Fibroblast of lung (primary cell): ENCODE results near the gene IFI16. TPM values are rescaled to one million over a fixed set of nuclear protein-coding genes. Genes with fewer than 3 reads are reported as not detected.
A peak's percentile ranks its signal among the peaks of the same experiment; 100 is the strongest.

Experiments
- DNase-seq, 2 donors: peaks; one replicate each; pipeline versions ENCODE4 v3.0.0 to v3.0.0-alpha.2; 2010; ENCODE audit warnings: low read depth in 2 of 2
- H2AFZ ChIP-seq: 2 replicates; pipeline ENCODE4 v1.5.1; 2012; ENCODE audit warnings: low read length, control low read depth, inconsistent platforms
- H3K27ac ChIP-seq: 2 replicates; pipeline ENCODE4 v1.5.1; 2011; ENCODE audit warnings: low read length, control low read depth; ENCODE audit not compliant: insufficient read depth
- H3K27me3 ChIP-seq: 2 replicates; pipeline ENCODE4 v1.5.1; 2011; ENCODE audit warnings: mild to moderate bottlenecking, low read length; ENCODE audit not compliant: control insufficient read depth, insufficient read depth
- H3K36me3 ChIP-seq: 2 replicates; pipeline ENCODE4 v1.5.1; 2011; ENCODE audit warnings: low read length; ENCODE audit not compliant: control insufficient read depth, insufficient read depth
- H3K4me1 ChIP-seq: 2 replicates; pipeline ENCODE4 v1.5.1; 2011; ENCODE audit warnings: low read length; ENCODE audit not compliant: control insufficient read depth, insufficient read depth; ENCODE audit errors: extremely low read depth
- H3K4me2 ChIP-seq: 2 replicates; pipeline ENCODE4 v1.5.1; 2011; ENCODE audit warnings: low read length, control low read depth; ENCODE audit not compliant: insufficient read depth; ENCODE audit errors: extremely low read depth
- H3K4me3 ChIP-seq, 4 experiments: fragments of 200-600 bp in 1 of 4; sonication (generic) in 1 of 4; replicated peaks in 1 of 4; 2 replicates each; pipeline ENCODE4 v1.5.1; 2011 to 2016; ENCODE audit warnings: low read length in 4 of 4, low read depth in 3 of 4, mild to moderate bottlenecking in 3 of 4, control low read depth in 2 of 4, inconsistent platforms in 1 of 4, mixed read lengths in 1 of 4; ENCODE audit not compliant: insufficient read depth in 1 of 4; ENCODE audit errors: control extremely low read depth in 1 of 4
- H3K79me2 ChIP-seq: 2 replicates; pipeline ENCODE4 v1.5.1; 2012; ENCODE audit warnings: mild to moderate bottlenecking, low read length, inconsistent platforms; ENCODE audit not compliant: control insufficient read depth, insufficient read depth
- H3K9ac ChIP-seq: 2 replicates; pipeline ENCODE4 v1.5.1; 2011; ENCODE audit warnings: mild to moderate bottlenecking, low read length, control low read depth; ENCODE audit not compliant: insufficient read depth
- H3K9me3 ChIP-seq: 2 replicates; pipeline ENCODE4 v1.5.1; 2012; ENCODE audit warnings: low read depth, low read length; ENCODE audit not compliant: control insufficient read depth, insufficient read depth
- H4K20me1 ChIP-seq: 2 replicates; pipeline ENCODE4 v1.5.1; 2011; ENCODE audit warnings: low read length; ENCODE audit not compliant: control insufficient read depth, insufficient read depth; ENCODE audit errors: extremely low read depth
- CTCF ChIP-seq, 2 donors: IDR thresholded peaks in 1 of 2; conservative IDR thresholded peaks in 1 of 2; 1 replicate in 1 of 2; 2 replicates in 1 of 2; pipeline ENCODE4 v1.5.1; 2011 to 2012; ENCODE audit warnings: low read length in 2 of 2, control low read depth in 1 of 2, inconsistent platforms in 1 of 2, low read depth in 1 of 2, mild to moderate bottlenecking in 1 of 2
- EZH2 ChIP-seq: IDR thresholded peaks from 2 replicates; pipeline ENCODE4 v1.5.1; 2012; ENCODE audit warnings: low read length, control low read depth, mild to moderate bottlenecking; ENCODE audit errors: missing control alignments
- polyA plus RNA-seq, 2 donors: library from polyadenylated mRNA; depleted of rRNA in 1 of 2; stranded (reverse) in 1 of 2; unstranded in 1 of 2; fragments of >200 nt; gene quantifications; 2 replicates each; pipeline ENCODE4 v1.2.1, GENCODE V29; 2011 to 2012; ENCODE audit warnings: missing spikeins in 1 of 2
- total RNA-seq: library from RNA; depleted of rRNA; stranded (reverse); fragments of >200 nt; gene quantifications from 2 replicates; pipeline ENCODE4 v1.2.1, GENCODE V29; 2014

The IFI16 gene
- total and polyA plus RNA-seq, 2 donors (not counting 1 experiment from before 2014, with no cell fraction given): 141 to 223 TPM

- H3K4me2 ChIP-seq: no peak overlapping the region
- no peak overlapping the region for H3K9ac ChIP-seq
- no peaks in the 10 kb centered on the region for H4K20me1 ChIP-seq
- no peak for DNase-seq
- H3K79me2 ChIP-seq: peaks cover 26% of the 10 kb centered on the region
- no peak overlapping the region for H3K4me3 ChIP-seq
- TF ChIP-seq CTCF (conservative IDR thresholded peaks at IDR 0.05 in 1 of 2, IDR thresholded peaks at IDR 0.05 in 1 of 2; ENCODE audit: low read depth in 1 of 2, low read length in 2 of 2) (no peak), EZH2 (no peak)
- peaks cover 10% of the 10 kb centered on the region for H3K4me1 ChIP-seq
- no peak overlapping the region for H3K27ac ChIP-seq
- H3K9me3 ChIP-seq: no peaks in the 10 kb centered on the region
- no peaks in the 10 kb centered on the region for H3K36me3 ChIP-seq
- H2AFZ ChIP-seq: no peak overlapping the region
- H3K27me3 ChIP-seq: no peaks in the 10 kb centered on the region
These were observed 2.0 kb upstream of the IFI16 start for GRCh38 chr1:159007726-159008125.

GRCh38 chr1:159008744-159009188 lies 941 bp upstream of the IFI16 start:
- Histone ChIP-seq H3K79me2 (peaks cover 36% of the 10 kb centered on the region), H3K27me3 (no peaks in the 10 kb centered on the region), H2AFZ (peak overlapping the region; percentile 83), H3K9me3 (no peaks in the 10 kb centered on the region), H3K36me3 (no peaks in the 10 kb centered on the region), H3K4me1 (peaks cover 10% of the 10 kb centered on the region), H4K20me1 (no peaks in the 10 kb centered on the region), H3K9ac (no peak overlapping the region), H3K27ac (peak overlapping the region; percentile 94), H3K4me2 (peak overlapping the region; percentile 51), H3K4me3 (no peak overlapping the region)
- TF ChIP-seq EZH2: no peak
- peak in 1 of 2 donors; percentile 34 for DNase-seq

GRCh38 chr1:159009287-159009686 lies 420 bp upstream of the IFI16 start:
- Histone ChIP-seq H3K9me3 (no peaks in the 10 kb centered on the region), H3K4me1 (peaks cover 10% of the 10 kb centered on the region), H4K20me1 (no peaks in the 10 kb centered on the region), H3K27ac (peak overlapping the region; percentile 94), H3K9ac (peak overlapping the region; percentile 28), H3K4me2 (peak overlapping the region; percentile 51), H3K4me3 (peak overlapping the region in 2 of 4 experiments; percentile 87 to 100), H2AFZ (peak overlapping the region; percentile 83), H3K79me2 (peaks cover 41% of the 10 kb centered on the region), H3K27me3 (no peaks in the 10 kb centered on the region), H3K36me3 (no peaks in the 10 kb centered on the region)
- TF ChIP-seq CTCF (conservative IDR thresholded peaks at IDR 0.05 in 1 of 2, IDR thresholded peaks at IDR 0.05 in 1 of 2; ENCODE audit: low read depth in 1 of 2, low read length in 2 of 2) (no peak), EZH2 (no peak)
- DNase-seq: no peak
